HG02970 (cell line): Measurements from ENCODE around the gene RBM7.

Source experiments
- ATAC-seq: cut with Tn5 transposase; IDR thresholded peaks from one replicate; pipeline ENCODE4 v1.9.1; 2021; ENCODE audit warnings: mild to moderate bottlenecking, moderate library complexity, moderate number of reproducible peaks; ENCODE audit not compliant: unreplicated experiment, low FRiP score

RBM7 gene

DNA sequence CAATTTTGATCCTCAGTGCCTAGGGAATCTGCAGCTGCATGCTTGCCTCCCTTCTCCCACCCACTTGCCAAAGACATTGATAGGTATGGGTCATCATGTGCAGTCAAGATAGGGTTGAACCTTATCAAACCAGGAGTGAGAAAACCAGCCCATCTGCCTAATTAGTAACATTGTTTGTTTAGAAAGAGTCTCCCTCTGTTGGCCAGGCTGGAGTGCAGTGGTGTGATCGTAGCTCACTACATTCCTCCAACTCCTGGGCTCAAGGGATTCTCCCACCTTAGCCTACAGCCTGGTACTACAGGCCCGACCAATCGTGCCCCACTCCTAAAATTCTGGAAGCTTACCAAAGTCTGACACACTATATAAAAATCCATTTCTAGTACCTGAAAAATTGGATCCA is 4.7 kb upstream of the RBM7 start:
- ATAC-seq: no peak

DNA sequence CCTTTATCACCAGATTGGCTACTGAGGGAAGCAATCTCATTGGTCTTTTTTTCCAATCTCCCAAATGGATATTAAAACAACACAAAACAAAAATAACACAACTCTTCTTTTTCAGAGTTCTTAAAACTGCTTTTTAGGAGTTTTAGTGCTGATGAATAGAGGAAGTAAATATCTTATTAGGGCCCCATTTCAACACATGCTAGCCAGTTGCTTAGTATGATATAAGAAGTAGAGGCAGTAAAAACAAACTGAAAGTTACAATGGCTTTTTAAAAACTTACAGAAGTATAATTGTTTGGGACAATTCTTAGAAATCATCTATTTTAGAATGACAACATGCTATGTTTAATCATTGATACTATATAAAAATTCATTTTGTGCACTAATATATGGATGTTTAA is 3.5 kb upstream of the RBM7 start:
- no peak for ATAC-seq

DNA sequence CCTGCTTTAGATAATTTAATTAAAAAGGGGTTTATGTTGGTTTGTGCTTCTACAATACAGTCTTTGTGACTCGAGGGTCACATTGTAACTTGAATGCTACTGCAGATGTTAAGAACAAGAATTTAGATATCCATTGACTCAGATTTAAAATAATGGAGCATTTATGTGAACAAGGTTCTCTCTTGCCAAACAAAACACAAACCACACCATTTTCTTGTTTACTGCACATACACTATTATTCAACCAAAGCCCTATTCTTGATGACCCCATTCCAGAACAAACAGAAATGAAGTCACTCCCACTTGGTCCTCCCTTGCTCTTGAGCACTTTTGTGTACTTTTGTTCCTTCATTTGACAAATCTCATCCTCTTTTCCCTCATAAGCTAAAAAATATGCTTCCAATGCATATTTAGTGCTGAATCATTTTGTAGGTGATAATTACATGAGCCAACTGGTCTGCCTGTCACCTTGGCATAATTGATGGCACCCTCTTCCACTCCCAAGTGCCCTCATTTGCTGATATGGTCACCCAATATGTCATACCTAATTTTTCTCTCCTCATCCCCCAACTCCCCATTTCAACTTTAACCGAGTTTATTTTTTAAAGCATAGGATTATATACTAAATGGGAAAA is 3.0 kb upstream of the RBM7 start:
- no peak for ATAC-seq

DNA sequence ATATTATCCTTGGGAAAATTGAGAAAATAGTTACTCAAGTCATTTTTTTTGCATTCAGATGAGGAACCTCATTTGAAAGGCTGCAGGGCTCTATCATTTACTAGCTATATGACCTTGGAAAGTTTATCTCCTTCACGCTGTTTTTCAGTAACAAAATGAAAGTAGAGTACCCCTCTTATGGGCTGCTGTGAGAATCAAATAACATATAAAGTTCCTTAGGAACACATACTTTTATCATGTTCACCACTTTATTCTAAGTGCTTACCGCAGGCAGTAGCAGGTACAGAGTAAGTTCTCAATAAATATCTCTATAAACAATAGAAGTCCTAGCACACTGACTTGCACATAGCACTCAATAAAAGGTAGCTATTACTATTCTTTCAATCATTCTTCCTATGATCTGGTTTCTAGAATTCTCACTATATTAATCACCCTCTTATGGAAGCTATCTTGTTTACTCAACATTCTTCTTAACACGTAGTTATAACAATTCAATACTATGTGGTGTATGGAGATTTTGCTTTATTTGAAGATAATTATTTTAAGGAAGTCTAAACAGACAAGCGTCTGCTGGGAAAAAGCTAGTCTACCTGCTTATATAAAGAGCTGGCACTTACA is 2.1 kb upstream of the RBM7 start:
- no peak for ATAC-seq

DNA sequence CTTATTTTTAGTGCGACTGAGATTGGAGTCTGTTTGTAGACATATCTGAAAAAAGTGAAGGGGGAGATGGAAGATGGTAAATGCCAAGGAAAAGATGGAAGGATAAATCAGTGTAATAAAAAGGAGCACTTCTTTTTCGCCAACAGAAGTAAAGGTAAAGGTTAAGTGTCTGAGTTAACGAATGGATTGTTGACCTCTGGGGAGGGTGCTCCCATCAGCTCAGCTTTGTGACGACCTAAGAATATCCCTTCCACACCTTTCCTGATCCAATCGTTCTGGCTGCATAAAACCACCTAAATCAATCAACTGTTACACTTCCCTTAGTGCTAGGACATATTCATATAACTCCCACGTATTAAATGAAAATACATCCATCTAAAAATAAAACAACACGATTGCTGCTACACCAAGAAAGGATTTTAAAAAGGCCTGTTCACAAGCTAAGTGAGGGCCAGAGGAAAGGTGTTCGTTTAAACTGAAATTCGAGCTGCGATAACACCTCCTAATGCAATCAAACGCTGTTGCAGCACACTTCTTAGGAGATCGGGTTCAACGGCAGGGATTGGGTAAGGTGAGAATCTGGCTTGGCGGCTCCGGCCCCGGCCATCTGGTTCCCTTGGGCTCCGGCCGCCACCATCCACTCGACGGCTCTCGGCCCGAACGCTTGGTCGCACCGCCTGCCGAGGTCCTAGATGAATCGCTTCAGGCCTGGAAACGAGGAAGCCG is 813 bp upstream of the RBM7 start:
- ATAC-seq: peak; percentile 10

DNA sequence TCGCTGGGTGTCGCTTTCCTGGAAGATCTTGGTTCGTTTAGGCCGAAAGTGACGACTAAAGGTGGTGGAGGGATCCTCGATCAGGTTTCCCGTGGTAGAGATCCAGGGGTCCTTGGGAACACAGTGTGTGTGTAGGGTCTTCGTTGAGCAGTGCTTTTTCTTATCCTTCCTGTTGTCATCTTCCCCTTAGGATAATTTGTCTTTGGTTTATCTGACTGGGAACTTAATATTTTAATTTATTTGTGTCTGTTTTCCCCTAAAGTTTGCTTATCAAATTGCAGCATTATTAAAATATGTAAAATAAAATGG is 403 bp downstream of the RBM7 start:
- ATAC-seq: no peak

DNA sequence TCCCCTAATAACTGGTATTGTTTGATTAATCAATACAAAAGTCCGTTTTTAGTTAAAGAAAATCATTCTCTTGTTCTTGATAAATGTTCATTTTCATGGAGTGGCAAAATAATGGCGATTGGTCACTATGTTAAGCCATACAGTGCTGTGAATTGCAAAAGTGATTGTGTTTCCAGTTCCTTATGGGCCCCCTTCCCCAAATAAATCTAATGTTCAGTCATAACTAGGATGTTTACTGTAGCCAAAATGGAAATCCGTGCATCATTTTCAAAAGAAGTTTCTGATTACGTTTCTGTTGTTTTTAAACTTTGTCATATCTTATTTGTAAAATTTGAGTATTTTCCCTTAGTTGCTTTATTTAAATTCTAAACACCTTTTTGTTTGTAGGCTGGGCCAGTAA is 845 bp downstream of the RBM7 start:
- no peak for ATAC-seq

DNA sequence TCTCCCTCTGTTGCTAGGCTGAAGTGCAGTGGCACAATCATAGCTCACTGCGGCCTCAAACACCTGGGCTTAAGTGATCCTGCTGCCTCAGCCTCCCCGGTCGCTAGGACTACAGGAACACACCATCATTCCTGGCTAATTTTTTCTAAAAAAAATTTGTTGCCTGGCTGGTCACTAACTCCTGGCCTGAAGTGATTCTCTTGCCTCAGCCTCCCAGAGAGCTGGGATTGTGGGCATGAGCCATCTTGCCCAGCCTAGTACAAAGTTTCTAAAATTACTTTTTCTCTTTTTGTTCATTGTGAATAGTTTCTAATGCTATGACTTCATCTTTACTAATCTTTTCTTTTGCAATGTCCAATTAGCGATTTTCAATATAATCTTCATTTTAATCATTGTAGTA is 12.5 kb downstream of the RBM7 start:
- ATAC-seq: no peak

DNA sequence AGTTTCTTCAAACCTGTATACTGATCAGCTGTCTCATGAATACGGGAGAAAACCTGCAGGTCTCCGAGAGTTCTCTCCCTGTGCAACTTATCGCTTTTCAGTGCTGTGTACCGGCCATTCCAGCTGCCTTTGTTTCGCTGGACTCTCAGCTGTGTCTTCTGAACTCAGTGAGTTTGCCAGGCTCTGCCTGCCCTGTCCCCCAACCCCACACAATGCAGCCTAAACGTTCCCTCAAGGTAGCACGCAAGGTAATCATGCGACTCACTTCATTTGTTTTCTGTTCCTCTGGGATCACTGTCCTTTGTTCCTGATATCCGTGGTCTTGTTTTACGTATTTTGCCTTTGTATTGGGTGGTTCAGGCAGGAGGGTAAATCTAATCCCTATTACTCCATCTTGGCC is 13.5 kb downstream of the RBM7 start:
- ATAC-seq: no peak

DNA sequence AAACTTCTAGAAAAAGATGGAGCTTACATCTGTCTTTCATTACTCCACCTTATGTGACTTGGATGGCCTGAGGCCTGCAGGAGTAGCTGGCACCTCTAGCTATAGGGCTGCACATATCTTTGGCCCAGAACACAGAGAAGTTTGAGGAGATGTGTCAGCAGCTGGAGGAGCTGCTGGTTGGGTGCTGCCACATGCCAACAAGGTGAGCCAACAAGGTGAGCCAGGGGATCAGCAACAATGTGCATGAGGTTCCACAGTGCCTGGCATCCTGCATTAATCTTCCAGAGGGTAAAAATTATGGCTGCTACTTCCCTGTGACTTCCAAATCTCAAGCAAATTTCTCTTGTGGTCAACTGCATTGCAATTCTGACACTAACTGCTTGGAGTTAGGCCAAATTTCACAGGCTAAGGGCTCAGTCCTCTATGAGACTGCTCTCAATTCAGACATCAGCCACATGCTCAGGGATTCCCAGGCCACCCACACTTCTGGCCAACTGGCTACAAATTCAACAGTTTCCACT is 16.0 kb downstream of the RBM7 start:
- ATAC-seq: no peak

DNA sequence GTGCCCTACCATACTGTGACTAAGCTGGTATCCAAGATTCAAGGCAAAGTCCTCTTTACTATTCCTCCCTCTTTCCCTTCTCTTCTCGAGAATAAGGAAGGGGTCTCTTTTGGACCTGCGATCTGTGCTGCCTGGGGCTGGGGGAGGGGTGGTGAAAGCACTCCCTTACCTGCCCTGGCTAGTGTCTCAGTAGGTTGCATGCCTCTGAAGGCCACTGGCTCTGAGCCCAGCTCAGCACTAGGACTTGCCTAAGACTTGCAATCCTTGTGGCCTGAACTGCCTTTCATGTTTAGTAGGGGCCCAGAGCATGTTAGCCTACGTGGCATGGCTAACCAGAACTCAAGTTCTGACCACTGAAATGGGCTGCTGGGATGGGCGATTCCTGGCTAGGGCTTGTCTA is 25.8 kb downstream of the RBM7 start:
- ATAC-seq: no peak

DNA sequence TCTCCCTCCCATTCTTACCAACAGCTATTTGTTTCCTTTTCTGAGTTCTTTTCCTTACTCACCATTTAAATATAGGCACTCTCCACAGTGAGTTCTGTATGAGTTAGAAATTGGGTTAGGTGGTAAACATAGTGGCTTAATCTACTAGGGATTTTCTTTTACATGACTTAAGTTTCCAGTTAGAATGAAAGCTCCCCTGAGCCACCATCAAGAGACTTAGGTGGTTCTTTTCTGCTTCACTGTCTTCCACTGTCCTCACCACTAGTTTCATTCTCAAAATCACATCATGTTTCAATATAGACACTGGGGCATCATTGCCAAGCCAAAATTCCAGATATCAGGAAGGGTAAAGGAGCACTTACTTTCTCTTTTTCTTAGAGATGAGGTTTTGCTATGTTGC is 29.8 kb downstream of the RBM7 start:
- ATAC-seq: no peak

DNA sequence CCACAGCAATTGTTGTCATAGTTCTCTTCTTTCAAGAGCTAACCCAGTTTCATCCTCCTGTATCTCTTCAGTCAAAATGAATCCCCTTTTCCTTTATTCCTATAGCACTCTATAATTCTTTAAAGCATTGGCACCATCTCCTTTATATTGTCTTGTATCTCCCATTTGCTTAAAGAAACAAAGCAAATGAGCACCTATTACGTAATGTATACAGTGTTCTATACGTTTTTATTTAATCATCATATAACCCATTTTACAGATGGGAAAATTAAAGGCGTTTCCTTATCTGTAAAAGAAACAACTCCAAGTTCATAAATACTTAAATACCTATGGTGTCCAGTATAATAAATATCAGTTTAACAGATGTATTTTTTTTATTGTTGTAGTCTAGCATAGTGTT is 32.4 kb downstream of the RBM7 start:
- no peak for ATAC-seq

DNA sequence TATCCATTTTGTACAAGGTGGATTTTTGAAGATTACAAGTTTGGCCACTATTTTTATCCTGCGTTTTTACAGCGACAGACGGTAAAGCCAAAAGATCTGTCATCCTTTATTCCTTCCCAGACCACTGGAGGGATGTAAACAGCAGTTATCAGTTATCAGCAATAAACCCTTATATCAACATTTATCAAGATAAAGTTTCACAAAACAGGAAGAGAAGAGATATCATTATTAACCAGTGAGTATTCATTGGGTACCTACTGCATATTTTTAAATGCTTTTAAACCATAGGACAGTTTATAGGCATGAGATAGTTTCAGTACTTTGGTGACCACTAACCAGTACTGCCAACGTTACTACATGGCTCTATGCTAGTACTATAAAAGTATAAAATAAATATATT is 32.9 kb downstream of the RBM7 start:
- ATAC-seq: no peak

DNA sequence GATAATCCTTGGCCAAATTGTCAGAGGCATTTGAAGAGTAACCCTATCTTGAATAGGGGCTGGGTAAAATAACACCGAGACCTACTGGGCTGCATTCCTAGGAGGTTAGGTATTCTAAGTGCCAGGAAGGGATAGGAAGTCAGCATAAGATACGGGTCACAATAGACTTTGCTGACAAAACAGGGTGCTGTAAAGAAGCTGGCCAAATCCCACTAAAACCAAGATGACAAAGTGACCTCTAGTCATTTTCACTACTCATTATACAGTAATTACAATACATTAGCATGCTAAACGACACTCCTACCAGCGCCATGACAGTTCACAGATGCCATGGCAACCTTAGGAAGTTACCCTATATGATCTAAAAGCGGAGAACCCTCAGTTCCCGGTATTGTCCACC is 37.8 kb downstream of the RBM7 start:
- no peak for ATAC-seq

DNA sequence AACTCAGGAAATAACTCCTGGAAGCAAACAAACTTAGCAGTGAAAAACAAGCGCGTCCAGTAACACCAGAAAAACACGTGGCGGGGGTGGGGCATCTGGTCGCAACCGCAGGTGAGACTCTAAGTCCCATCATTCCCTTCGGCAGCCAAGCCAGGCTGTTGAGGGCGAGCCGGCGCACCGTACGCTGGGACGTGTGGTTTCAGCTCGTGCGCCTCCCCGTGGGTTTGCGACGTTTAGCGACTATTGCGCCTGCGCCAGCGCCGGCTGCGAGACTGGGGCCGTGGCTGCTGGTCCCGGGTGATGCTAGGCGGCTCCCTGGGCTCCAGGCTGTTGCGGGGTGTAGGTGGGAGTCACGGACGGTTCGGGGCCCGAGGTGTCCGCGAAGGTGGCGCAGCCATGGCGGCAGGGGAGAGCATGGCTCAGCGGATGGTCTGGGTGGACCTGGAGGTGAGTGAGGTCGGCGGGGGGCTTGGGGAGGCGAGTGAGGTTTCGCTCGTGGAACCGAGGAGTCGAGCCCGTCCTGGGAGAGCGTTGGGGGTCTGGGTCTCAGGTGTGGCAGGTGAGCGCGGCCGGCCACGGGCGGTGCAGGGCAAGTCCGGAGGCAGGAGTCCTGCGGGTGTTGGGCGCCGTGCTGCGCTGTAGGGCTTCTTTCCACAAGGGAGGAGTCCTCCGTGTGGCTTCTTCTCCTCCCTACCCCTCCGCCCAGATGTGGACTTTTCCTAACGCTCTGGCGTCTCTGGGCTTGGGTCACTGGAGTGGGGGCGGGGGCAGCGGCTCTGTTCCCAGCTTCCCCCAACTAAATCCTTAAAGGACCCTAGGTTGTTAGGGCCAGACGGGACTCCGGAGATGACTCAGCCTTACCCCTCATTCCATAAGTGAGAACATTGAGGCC is 39.0 kb downstream of the RBM7 start, which contains the start of gene REXO2:
Gene REXO2, plus strand, starts transcription at position 239 of the 892 bp plus-strand sequence. Its CDS starts 62 bp downstream, at position 301.
- ATAC-seq: peak; percentile 99

DNA sequence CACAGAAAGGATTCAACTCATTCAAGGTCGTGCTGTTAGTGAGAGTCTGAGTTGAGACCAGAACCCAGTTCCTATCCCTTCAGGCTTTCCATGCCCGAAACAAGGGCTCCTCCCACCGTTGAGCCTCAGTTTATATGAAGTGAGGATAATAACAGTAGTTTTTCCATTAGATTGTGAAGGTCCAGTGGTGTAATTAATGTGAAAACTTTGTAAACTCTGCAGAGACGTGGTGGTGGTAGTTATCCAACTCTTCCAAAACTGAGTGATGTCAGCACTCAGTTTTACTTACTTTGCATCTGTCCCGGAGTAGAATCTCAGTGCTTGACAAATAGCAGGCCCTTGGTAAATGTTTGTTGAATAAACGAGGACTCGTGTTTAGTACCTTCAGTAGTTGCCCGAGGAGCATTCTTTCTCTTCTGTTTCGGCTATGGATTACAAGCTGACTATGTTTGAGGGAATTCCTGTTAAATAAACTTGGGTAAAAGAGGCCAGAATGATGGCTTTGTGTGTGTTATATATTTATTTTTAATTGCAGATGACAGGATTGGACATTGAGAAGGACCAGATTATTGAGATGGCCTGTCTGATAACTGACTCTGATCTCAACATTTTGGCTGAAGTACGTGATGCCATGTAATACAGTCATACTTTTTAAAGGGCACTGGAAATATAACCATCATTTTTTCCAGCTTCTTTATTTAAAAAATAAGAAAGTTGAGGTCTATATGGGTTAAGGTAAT is 39.8 kb downstream of the RBM7 start:
- no peak for ATAC-seq

DNA sequence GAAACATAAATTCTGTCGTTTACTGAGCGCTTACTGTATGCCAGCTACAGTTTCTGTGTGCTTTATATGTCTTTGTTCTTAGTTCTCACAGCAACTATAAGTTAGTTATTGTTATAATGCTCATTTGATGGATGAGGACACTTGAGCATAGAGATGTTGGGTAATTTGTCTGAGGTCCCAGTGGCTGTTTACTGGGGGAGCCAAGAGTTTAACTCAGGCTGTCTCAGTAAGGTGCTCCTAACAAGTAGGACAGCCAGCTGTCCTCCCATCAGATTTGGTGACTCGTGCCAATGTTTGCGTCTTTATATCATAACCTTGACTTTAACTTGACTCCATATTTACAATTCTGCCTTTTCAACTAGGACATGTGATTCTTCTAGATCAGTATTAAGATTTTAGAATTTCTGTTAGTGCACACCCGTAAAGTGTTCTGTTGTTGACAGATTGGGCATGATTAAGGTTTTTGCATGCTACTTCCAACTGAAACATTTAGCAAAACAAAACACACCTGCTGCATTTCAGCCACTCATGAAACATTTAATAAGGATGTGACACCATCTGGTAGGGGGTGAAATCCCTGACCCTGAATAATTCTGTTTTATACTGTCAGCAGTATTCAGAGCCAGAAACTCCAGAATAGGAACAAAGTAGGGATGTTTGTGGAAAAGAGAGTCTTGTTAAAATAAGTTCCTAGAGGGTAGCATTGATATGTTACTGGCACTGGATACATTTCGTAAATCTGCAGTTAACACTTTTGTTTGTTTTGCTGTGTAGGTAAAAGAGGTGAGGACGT is 40.7 kb downstream of the RBM7 start:
- ATAC-seq: no peak

DNA sequence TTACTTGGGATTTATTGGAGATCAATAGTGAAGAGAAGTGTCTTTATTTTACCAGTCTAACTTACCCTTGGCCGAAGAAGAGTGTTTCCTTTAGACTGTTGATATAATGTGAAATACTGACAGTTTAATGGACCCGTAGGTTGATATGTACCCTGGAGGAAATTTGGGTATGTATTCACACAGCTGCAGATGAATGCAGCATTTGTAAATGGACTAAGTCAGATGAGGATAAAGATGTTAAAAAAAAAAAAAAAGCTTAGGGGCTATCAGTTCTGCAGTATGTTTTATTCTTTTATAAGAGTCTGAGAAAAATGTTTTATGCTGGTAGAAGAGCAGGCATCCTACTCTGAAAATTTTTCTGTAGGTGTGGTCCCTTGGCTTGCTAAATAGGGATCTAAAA is 41.5 kb downstream of the RBM7 start:
- no peak for ATAC-seq
